Measurements from ENCODE around the gene TSLP.

Gene TSLP

DNA sequence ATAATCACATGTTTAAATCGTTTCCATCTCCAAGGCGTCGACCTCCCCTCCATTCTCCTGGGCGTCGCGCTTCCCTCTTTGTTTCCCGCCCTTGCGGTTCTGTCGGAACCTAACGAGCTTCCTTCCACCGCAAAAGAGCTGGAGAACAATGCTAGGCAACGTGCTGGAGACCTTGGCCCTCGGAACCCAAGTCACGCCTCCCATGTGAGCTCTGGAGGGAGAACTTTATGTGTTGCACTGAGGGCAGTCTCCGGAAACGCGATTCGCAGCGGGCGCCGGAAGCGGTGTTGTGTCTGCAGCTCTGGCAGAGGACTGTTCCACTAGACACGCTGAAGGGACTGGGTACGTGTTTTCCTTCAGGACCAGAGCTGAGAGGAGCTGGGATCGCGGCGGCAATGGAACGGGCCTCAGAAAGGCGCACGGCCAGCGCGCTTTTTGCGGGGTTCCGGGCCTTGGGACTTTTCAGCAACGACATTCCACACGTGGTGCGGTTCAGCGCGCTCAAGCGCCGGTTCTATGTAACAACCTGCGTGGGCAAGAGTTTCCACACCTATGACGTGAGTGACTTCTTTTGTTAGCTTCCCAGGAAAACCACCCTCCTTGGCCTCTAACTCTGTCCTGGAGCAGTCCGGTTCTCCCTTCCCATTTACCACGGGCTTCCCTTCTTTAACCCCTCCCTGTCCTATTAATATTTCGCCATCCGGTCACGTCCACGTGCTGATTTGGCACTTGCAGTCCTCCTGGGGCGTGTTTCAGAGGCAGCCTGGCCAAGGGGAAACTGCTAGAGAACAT, 20.7 kb downstream of the TSLP start, which contains the start of gene WDR36:
Gene WDR36, plus strand, starts transcription at position 287 of the 792 bp plus-strand sequence. Its CDS starts 109 bp downstream, at position 396.
- Histone ChIP-seq H3K9ac (ENCODE audit: low read depth in 1 of 2, low read length in 2 of 2) (peak within 1 kb of the TSS; percentile 72 to 83), H3K27me3 (ENCODE audit: control insufficient read depth in 2 of 2, insufficient read depth in 2 of 2, low read length in 2 of 2) (no peaks in the 10 kb centered on the region), H3K4me1 (ENCODE audit: control insufficient read depth in 2 of 2, insufficient read depth in 2 of 2, low read length in 2 of 2) (peaks cover 14 to 16% of the 10 kb centered on the region in 2 donors), H3K9me3 (ENCODE audit: control insufficient read depth in 2 of 2, low read length in 2 of 2) (no peaks in the 10 kb centered on the region), H3K27ac (ENCODE audit: low read depth in 2 of 2, low read length in 2 of 2) (peak within 1 kb of the TSS; percentile 67 to 69), H3K36me3 (ENCODE audit: control insufficient read depth in 2 of 2, insufficient read depth in 2 of 2, low read length in 2 of 2) (peaks cover 0 to 3% of the 10 kb centered on the region in 2 donors), H3K4me3 (ENCODE audit: low read length in 2 of 2) (peak within 1 kb of the TSS; percentile 93 to 97)

GRCh38 chr5:111095982-111096381, 24.5 kb downstream of the TSLP start:
- Histone ChIP-seq H3K27ac (ENCODE audit: low read depth in 2 of 2, low read length in 2 of 2) (no peak overlapping the region), H3K4me1 (ENCODE audit: control insufficient read depth in 2 of 2, insufficient read depth in 2 of 2, low read length in 2 of 2) (peaks cover 14 to 16% of the 10 kb centered on the region in 2 donors), H3K4me3 (ENCODE audit: low read length in 2 of 2) (no peak overlapping the region), H3K27me3 (ENCODE audit: control insufficient read depth in 2 of 2, insufficient read depth in 2 of 2, low read length in 2 of 2) (no peaks in the 10 kb centered on the region), H3K36me3 (ENCODE audit: control insufficient read depth in 2 of 2, insufficient read depth in 2 of 2, low read length in 2 of 2) (peaks cover 15 to 23% of the 10 kb centered on the region in 2 donors), H3K9me3 (ENCODE audit: control insufficient read depth in 2 of 2, low read length in 2 of 2) (no peaks in the 10 kb centered on the region), H3K9ac (ENCODE audit: low read depth in 1 of 2, low read length in 2 of 2) (no peak overlapping the region)

GRCh38 chr5:111099058-111099778, 27.7 kb downstream of the TSLP start:
- Histone ChIP-seq H3K27me3 (ENCODE audit: control insufficient read depth in 2 of 2, insufficient read depth in 2 of 2, low read length in 2 of 2) (no peaks in the 10 kb centered on the region), H3K9me3 (ENCODE audit: control insufficient read depth in 2 of 2, low read length in 2 of 2) (no peaks in the 10 kb centered on the region), H3K4me3 (ENCODE audit: low read length in 2 of 2) (no peak overlapping the region), H3K27ac (ENCODE audit: low read depth in 2 of 2, low read length in 2 of 2) (no peak overlapping the region), H3K4me1 (ENCODE audit: control insufficient read depth in 2 of 2, insufficient read depth in 2 of 2, low read length in 2 of 2) (peaks cover 0 to under 1% of the 10 kb centered on the region in 2 donors), H3K36me3 (ENCODE audit: control insufficient read depth in 2 of 2, insufficient read depth in 2 of 2, low read length in 2 of 2) (peaks cover 35 to 38% of the 10 kb centered on the region in 2 donors), H3K9ac (ENCODE audit: low read depth in 1 of 2, low read length in 2 of 2) (no peak overlapping the region)

- peaks cover 56 to 64% of the 10 kb centered on the region in 2 donors for H3K36me3 ChIP-seq (ENCODE audit: control insufficient read depth in 2 of 2, insufficient read depth in 2 of 2, low read length in 2 of 2)
- no peak overlapping the region for H3K9ac ChIP-seq (ENCODE audit: low read depth in 1 of 2, low read length in 2 of 2)
- no peaks in the 10 kb centered on the region for H3K4me1 ChIP-seq (ENCODE audit: control insufficient read depth in 2 of 2, insufficient read depth in 2 of 2, low read length in 2 of 2)
- H3K4me3 ChIP-seq (ENCODE audit: low read length in 2 of 2): no peak overlapping the region
- no peaks in the 10 kb centered on the region for H3K27me3 ChIP-seq (ENCODE audit: control insufficient read depth in 2 of 2, insufficient read depth in 2 of 2, low read length in 2 of 2)
- no peaks in the 10 kb centered on the region for H3K9me3 ChIP-seq (ENCODE audit: control insufficient read depth in 2 of 2, low read length in 2 of 2)
- no peak overlapping the region for H3K27ac ChIP-seq (ENCODE audit: low read depth in 2 of 2, low read length in 2 of 2)
Measured at GRCh38 chr5:111106320-111106948, 34.9 kb downstream of the TSLP start.

DNA sequence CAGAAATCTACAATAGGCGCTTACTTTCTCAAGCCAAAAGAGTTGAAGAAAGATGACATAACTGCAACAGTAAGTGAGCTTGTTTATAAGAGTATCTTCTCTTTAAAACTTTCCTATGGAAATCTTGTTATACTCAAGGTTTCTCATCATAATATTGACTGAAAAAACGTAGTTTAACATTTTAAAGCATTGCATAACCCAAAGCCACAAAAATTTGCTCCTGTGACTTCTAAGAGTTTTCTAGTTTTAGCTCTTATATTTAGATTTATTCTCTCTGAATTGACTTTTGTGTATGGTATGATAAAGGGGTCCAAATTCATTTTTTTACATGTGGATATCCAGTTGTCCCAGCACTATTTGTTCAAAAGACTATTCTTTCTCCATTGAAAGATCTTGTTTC, 35.9 kb downstream of the TSLP start:
- Histone ChIP-seq H3K36me3 (ENCODE audit: control insufficient read depth in 2 of 2, insufficient read depth in 2 of 2, low read length in 2 of 2) (peaks cover 59 to 71% of the 10 kb centered on the region in 2 donors), H3K27me3 (ENCODE audit: control insufficient read depth in 2 of 2, insufficient read depth in 2 of 2, low read length in 2 of 2) (no peaks in the 10 kb centered on the region), H3K9me3 (ENCODE audit: control insufficient read depth in 2 of 2, low read length in 2 of 2) (no peaks in the 10 kb centered on the region), H3K4me1 (ENCODE audit: control insufficient read depth in 2 of 2, insufficient read depth in 2 of 2, low read length in 2 of 2) (no peaks in the 10 kb centered on the region), H3K4me3 (ENCODE audit: low read length in 2 of 2) (no peak overlapping the region), H3K9ac (ENCODE audit: low read depth in 1 of 2, low read length in 2 of 2) (no peak overlapping the region), H3K27ac (ENCODE audit: low read depth in 2 of 2, low read length in 2 of 2) (no peak overlapping the region)

GRCh38 chr5:111111956-111112355, 40.4 kb downstream of the TSLP start:
- Histone ChIP-seq H3K27ac (ENCODE audit: low read depth in 2 of 2, low read length in 2 of 2) (no peak overlapping the region), H3K4me1 (ENCODE audit: control insufficient read depth in 2 of 2, insufficient read depth in 2 of 2, low read length in 2 of 2) (no peaks in the 10 kb centered on the region), H3K36me3 (ENCODE audit: control insufficient read depth in 2 of 2, insufficient read depth in 2 of 2, low read length in 2 of 2) (peaks cover 42 to 46% of the 10 kb centered on the region in 2 donors), H3K9me3 (ENCODE audit: control insufficient read depth in 2 of 2, low read length in 2 of 2) (no peaks in the 10 kb centered on the region), H3K9ac (ENCODE audit: low read depth in 1 of 2, low read length in 2 of 2) (no peak overlapping the region), H3K4me3 (ENCODE audit: low read length in 2 of 2) (no peak overlapping the region), H3K27me3 (ENCODE audit: control insufficient read depth in 2 of 2, insufficient read depth in 2 of 2, low read length in 2 of 2) (no peaks in the 10 kb centered on the region)

DNA sequence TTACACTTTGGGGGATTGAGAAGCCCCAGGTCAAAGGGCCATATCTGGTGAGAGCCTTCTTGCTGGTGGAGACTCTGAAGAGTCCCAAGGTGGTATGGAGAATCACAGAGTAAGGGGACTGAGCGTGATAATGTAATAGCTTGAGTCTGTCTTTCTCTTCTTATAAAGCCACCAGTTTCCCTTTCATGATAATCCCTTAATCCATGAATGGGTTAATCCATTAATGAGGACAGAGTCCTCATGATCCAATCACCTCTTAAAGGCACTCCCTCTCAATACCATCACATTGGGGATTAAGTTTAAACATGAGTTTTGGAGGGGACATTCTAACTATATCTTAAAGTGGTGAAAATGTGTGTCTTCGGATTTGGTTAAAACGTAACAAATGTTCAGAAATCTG, 42.2 kb downstream of the TSLP start:
- H3K27ac ChIP-seq (ENCODE audit: low read depth in 2 of 2, low read length in 2 of 2): no peak overlapping the region
- H3K9ac ChIP-seq (ENCODE audit: low read depth in 1 of 2, low read length in 2 of 2): no peak overlapping the region
- peaks cover 34 to 42% of the 10 kb centered on the region in 2 donors for H3K36me3 ChIP-seq (ENCODE audit: control insufficient read depth in 2 of 2, insufficient read depth in 2 of 2, low read length in 2 of 2)
- H3K4me3 ChIP-seq (ENCODE audit: low read length in 2 of 2): no peak overlapping the region
- no peaks in the 10 kb centered on the region for H3K27me3 ChIP-seq (ENCODE audit: control insufficient read depth in 2 of 2, insufficient read depth in 2 of 2, low read length in 2 of 2)
- H3K4me1 ChIP-seq (ENCODE audit: control insufficient read depth in 2 of 2, insufficient read depth in 2 of 2, low read length in 2 of 2): no peaks in the 10 kb centered on the region
- no peaks in the 10 kb centered on the region for H3K9me3 ChIP-seq (ENCODE audit: control insufficient read depth in 2 of 2, low read length in 2 of 2)

DNA sequence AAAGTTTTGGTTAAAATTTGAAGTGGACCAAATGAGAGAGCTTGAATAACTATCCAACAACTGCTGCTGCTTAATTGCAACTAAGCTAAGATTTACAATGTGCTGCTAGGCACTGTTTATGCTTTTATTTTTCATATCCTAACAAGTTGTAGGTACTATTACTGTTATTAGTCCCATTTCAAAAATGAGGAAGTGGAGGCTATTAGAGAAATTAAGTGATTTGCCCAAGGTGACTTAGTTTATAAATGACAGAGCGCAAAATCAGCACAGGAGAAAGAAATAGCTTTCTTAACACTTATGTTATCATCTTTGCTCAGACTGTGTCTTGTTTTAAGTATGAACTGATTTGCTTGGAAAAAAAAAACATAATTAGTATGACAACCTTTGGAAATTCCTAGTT, 43.7 kb downstream of the TSLP start:
- H3K4me3 ChIP-seq (ENCODE audit: low read length in 2 of 2): no peak overlapping the region
- H3K9ac ChIP-seq (ENCODE audit: low read depth in 1 of 2, low read length in 2 of 2): no peak overlapping the region
- H3K9me3 ChIP-seq (ENCODE audit: control insufficient read depth in 2 of 2, low read length in 2 of 2): no peaks in the 10 kb centered on the region
- peaks cover 36 to 39% of the 10 kb centered on the region in 2 donors for H3K36me3 ChIP-seq (ENCODE audit: control insufficient read depth in 2 of 2, insufficient read depth in 2 of 2, low read length in 2 of 2)
- H3K27ac ChIP-seq (ENCODE audit: low read depth in 2 of 2, low read length in 2 of 2): no peak overlapping the region
- no peaks in the 10 kb centered on the region for H3K27me3 ChIP-seq (ENCODE audit: control insufficient read depth in 2 of 2, insufficient read depth in 2 of 2, low read length in 2 of 2)
- no peaks in the 10 kb centered on the region for H3K4me1 ChIP-seq (ENCODE audit: control insufficient read depth in 2 of 2, insufficient read depth in 2 of 2, low read length in 2 of 2)

DNA sequence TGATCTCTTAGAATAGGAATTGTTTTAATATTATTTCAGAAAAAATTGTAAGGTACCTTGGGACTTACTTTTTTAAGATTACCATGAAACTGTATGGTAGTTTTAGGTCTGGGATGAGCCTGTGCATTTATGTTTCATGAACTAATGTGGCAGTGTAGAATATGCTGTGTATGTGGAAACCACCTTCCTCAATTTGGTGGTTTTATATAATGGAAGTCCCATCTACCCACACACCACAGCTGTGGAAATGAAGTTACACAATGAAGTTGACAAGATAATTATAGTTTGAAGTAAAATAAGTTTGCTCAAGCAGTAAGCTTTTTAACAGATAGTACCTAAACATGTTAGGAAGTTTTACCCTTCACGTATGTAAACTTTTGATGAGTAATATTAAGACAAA, 45.0 kb downstream of the TSLP start:
- Histone ChIP-seq H3K27me3 (ENCODE audit: control insufficient read depth in 2 of 2, insufficient read depth in 2 of 2, low read length in 2 of 2) (no peaks in the 10 kb centered on the region), H3K27ac (ENCODE audit: low read depth in 2 of 2, low read length in 2 of 2) (no peak overlapping the region), H3K4me3 (ENCODE audit: low read length in 2 of 2) (no peak overlapping the region), H3K4me1 (ENCODE audit: control insufficient read depth in 2 of 2, insufficient read depth in 2 of 2, low read length in 2 of 2) (no peaks in the 10 kb centered on the region), H3K9ac (ENCODE audit: low read depth in 1 of 2, low read length in 2 of 2) (no peak overlapping the region), H3K9me3 (ENCODE audit: control insufficient read depth in 2 of 2, low read length in 2 of 2) (no peaks in the 10 kb centered on the region), H3K36me3 (ENCODE audit: control insufficient read depth in 2 of 2, insufficient read depth in 2 of 2, low read length in 2 of 2) (peaks cover 37 to 43% of the 10 kb centered on the region in 2 donors)

DNA sequence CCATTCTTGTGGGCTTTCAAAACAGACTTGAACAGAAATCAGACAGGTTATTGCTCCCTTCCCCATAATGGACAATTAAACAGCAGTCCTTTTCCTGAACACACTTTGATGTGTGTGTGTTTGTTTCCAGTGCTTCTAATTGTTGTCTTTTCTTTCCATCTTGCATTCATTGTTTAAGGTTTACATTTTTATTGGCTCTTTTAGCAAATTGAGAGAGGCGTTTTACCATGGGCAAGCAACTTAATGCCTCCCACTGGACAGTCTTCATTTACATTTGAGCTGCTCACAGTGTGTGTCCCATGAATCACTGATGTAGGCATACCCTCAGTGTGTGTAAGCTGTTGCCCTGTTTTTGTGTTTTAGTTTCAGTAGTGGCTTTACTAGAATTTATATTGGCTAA, 45.6 kb downstream of the TSLP start:
- Histone ChIP-seq H3K4me3 (ENCODE audit: low read length in 2 of 2) (no peak overlapping the region), H3K36me3 (ENCODE audit: control insufficient read depth in 2 of 2, insufficient read depth in 2 of 2, low read length in 2 of 2) (peaks cover 36 to 44% of the 10 kb centered on the region in 2 donors), H3K27me3 (ENCODE audit: control insufficient read depth in 2 of 2, insufficient read depth in 2 of 2, low read length in 2 of 2) (no peaks in the 10 kb centered on the region), H3K27ac (ENCODE audit: low read depth in 2 of 2, low read length in 2 of 2) (no peak overlapping the region), H3K9me3 (ENCODE audit: control insufficient read depth in 2 of 2, low read length in 2 of 2) (no peaks in the 10 kb centered on the region), H3K4me1 (ENCODE audit: control insufficient read depth in 2 of 2, insufficient read depth in 2 of 2, low read length in 2 of 2) (no peaks in the 10 kb centered on the region), H3K9ac (ENCODE audit: low read depth in 1 of 2, low read length in 2 of 2) (no peak overlapping the region)
